Measurements from ENCODE around the gene CAMK1G. TPM values are rescaled to one million over a fixed set of nuclear protein-coding genes. Genes with fewer than 3 reads are reported as not detected.

Gene CAMK1G
- total RNA-seq, 1 experiment from 2014 or later, result not detected

- peak; percentile 80 for DNase-seq (ENCODE audit: low spot score)
Measured at GRCh38 chr1:209565759-209566678, 17.5 kb upstream of the CAMK1G start.

- DNase-seq (ENCODE audit: low spot score), result peak; percentile 11
Measured at GRCh38 chr1:209567698-209568175, 15.8 kb upstream of the CAMK1G start.

GRCh38 chr1:209569455-209570207 lies 13.9 kb upstream of the CAMK1G start:
- peak; percentile 63 for DNase-seq (ENCODE audit: low spot score)

- no peak for DNase-seq (ENCODE audit: low spot score)
Measured at GRCh38 chr1:209570743-209571142, 12.8 kb upstream of the CAMK1G start.

- peak; percentile 64 for DNase-seq (ENCODE audit: low spot score)
Measured at GRCh38 chr1:209576392-209577197, 6.9 kb upstream of the CAMK1G start.

GRCh38 chr1:209577346-209577745 lies 6.2 kb upstream of the CAMK1G start:
- DNase-seq (ENCODE audit: low spot score), result no peak

- no peak for DNase-seq (ENCODE audit: low spot score)
Measured at GRCh38 chr1:209580577-209580976, 2.9 kb upstream of the CAMK1G start.

GRCh38 chr1:209584231-209584672 lies 738 bp downstream of the CAMK1G start:
- DNase-seq (ENCODE audit: low spot score), result no peak

- no peak for DNase-seq (ENCODE audit: low spot score)
Measured at GRCh38 chr1:209585197-209585596, 1.7 kb downstream of the CAMK1G start.

- no peak for DNase-seq (ENCODE audit: low spot score)
Measured at GRCh38 chr1:209585672-209586071, 2.2 kb downstream of the CAMK1G start.

- no peak for DNase-seq (ENCODE audit: low spot score)
Measured at GRCh38 chr1:209586221-209586740, 2.8 kb downstream of the CAMK1G start.

GRCh38 chr1:209587789-209588188 lies 4.3 kb downstream of the CAMK1G start:
- no peak for DNase-seq (ENCODE audit: low spot score)

GRCh38 chr1:209589440-209589839 lies 5.9 kb downstream of the CAMK1G start:
- no peak for DNase-seq (ENCODE audit: low spot score)

GRCh38 chr1:209589863-209590262 lies 6.3 kb downstream of the CAMK1G start:
- no peak for DNase-seq (ENCODE audit: low spot score)

GRCh38 chr1:209590405-209590804 lies 6.9 kb downstream of the CAMK1G start:
- no peak for DNase-seq (ENCODE audit: low spot score)

GRCh38 chr1:209593747-209594146 lies 10.2 kb downstream of the CAMK1G start:
- DNase-seq (ENCODE audit: low spot score), result no peak

GRCh38 chr1:209594440-209594839 lies 10.9 kb downstream of the CAMK1G start:
- DNase-seq (ENCODE audit: low spot score), result no peak

GRCh38 chr1:209595028-209595427 lies 11.5 kb downstream of the CAMK1G start:
- DNase-seq (ENCODE audit: low spot score), result no peak

GRCh38 chr1:209595599-209596285 lies 12.2 kb downstream of the CAMK1G start:
- no peak for DNase-seq (ENCODE audit: low spot score)

GRCh38 chr1:209597499-209597898 lies 14.0 kb downstream of the CAMK1G start:
- no peak for DNase-seq (ENCODE audit: low spot score)

- DNase-seq (ENCODE audit: low spot score), result no peak
Measured at GRCh38 chr1:209598227-209598626, 14.7 kb downstream of the CAMK1G start.

Measured in H4 (cell line).